Skeletal muscle satellite cell (primary cell): ENCODE results near the gene SPTY2D1.
"Not testable (repeated sequence)": the region's sequence is repeated elsewhere in the genome, so short reads cannot be mapped to it uniquely, and the experiment has no call there.

Experiments
- H3K27me3 ChIP-seq: 2 replicates; pipeline ENCODE4 v1.7.0; 2013; ENCODE audit warnings: low read length; ENCODE audit not compliant: control insufficient read depth, insufficient read depth
- H3K36me3 ChIP-seq: 2 replicates; pipeline ENCODE4 v1.7.0; 2013; ENCODE audit warnings: mild to moderate bottlenecking, control low read depth, low read length; ENCODE audit not compliant: insufficient read depth
- H3K4me1 ChIP-seq: 2 replicates; pipeline ENCODE4 v1.7.0; 2013; ENCODE audit warnings: low read length; ENCODE audit not compliant: control insufficient read depth, insufficient read depth
- H3K4me2 ChIP-seq: 2 replicates; pipeline ENCODE4 v1.7.0; 2013; ENCODE audit warnings: mild to moderate bottlenecking, low read length
- H3K4me3 ChIP-seq: 2 replicates; pipeline ENCODE4 v1.7.0; 2013; ENCODE audit warnings: low read length
- H3K9ac ChIP-seq: 2 replicates; pipeline ENCODE4 v1.7.0; 2013; ENCODE audit warnings: mild to moderate bottlenecking, low read depth, low read length, moderate library complexity
- H3K9me3 ChIP-seq: replicated peaks from 2 replicates; pipeline ENCODE4 v1.7.0; 2013; ENCODE audit warnings: mild to moderate bottlenecking, control low read depth, low read length

Gene SPTY2D1

DNA sequence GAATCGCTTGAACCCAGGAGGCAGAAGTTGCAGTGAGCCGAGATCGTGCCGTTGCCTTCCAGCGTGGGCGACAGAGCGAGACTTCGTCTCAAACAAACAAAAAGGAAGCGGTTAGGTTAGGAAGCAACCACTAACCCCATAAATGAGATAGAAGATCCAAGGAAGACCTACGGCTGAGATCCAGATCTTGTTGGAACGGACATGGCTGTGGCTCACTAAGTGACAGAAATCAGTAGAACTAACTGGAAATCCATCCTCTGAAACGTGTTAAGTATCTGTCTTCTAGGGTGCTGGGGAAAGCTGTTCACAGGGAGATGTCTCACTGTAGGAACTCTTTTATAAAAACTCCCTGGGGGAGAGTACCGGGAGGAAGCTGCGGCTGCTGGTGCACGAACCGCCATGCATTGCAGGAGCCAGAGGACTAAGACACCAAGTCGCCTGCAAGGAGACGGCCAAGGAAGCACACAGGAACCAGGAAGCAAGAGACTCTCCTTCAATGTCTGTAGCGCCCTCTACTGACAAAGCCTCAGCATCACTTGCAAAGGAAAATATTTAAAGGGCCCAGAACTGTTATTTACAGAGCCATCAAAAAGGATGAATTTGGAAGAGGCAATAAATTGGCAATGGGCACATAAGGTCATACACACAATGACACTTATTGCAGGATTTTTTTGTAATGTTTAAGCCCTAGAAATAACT, 16.9 kb upstream of the SPTY2D1 start:
- Histone ChIP-seq H3K4me1 (no peaks in the 10 kb centered on the region), H3K4me2 (no peak overlapping the region), H3K9me3 (no peaks in the 10 kb centered on the region), H3K27me3 (no peaks in the 10 kb centered on the region), H3K4me3 (no peak overlapping the region), H3K9ac (no peak overlapping the region), H3K36me3 (no peaks in the 10 kb centered on the region)

DNA sequence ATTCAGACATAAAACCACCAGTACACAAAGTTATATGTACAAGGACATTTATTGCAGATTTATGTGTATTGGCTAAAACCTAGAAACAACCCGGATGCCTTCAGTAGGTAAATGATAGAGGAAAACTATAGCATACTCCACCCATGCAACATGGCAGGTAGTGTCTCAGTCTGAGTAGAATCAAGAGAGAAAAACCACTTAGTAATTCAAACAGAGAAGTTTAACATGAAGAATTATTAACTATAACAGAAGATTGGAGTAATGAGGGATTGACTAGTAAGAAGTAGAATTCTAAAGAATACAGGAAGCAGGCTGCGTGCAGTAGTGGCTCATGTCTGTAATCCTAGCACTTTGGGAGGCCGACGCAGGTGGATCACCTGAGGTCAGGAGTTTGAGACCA, 16.2 kb upstream of the SPTY2D1 start:
- H3K36me3 ChIP-seq: no peaks in the 10 kb centered on the region
- H3K9me3 ChIP-seq: no peaks in the 10 kb centered on the region
- H3K27me3 ChIP-seq: no peaks in the 10 kb centered on the region
- H3K4me3 ChIP-seq: no peak overlapping the region
- no peak overlapping the region for H3K4me2 ChIP-seq
- H3K4me1 ChIP-seq: no peaks in the 10 kb centered on the region
- no peak overlapping the region for H3K9ac ChIP-seq

DNA sequence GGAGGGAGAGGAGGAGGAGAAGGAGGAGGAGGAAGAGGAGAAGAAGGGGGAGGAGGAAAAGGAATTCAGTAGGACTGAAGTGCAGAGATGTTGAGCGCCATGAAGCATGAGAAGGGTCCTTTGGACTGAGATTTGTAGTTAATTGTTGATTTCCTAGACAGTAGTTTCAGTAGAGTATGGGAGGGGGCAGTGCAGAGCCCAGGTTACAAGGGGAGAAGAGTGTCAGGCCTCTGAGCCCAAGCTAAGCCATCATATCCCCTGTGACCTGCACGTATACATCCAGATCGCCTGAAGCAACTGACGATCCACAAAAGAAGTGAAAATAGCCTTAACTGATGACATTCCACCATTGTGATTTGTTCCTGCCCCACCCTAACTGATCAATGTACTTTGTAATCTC, 8.9 kb upstream of the SPTY2D1 start:
- H3K4me3 ChIP-seq, H3K4me2 ChIP-seq, H3K36me3 ChIP-seq, H3K4me1 ChIP-seq, H3K9me3 ChIP-seq, H3K9ac ChIP-seq: not testable (repeated sequence)
- H3K27me3 ChIP-seq: peaks cover 16% of the 10 kb centered on the region

DNA sequence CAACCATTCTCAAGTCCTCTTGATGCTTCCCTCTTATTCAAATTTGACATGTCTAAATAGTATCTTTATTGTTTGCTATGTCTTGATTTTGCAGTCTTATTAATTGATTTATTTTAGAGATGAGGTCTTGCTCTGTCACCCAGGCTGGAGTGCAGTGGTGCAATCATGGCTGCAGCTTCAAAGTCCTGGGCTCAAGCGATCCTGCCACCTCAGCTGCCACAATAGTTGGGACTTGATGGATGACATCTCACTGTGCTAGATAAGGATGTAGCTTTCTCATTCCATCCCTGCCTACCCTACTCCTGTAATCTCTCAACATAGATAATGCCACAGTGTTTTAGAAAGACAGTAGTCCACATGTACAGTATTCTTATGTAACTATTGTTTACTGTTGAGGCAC, 7.5 kb upstream of the SPTY2D1 start:
- no peaks in the 10 kb centered on the region for H3K9me3 ChIP-seq
- H3K9ac ChIP-seq: no peak overlapping the region
- H3K27me3 ChIP-seq: peaks cover 16% of the 10 kb centered on the region
- H3K36me3 ChIP-seq: no peaks in the 10 kb centered on the region
- no peak overlapping the region for H3K4me2 ChIP-seq
- no peak overlapping the region for H3K4me3 ChIP-seq
- no peaks in the 10 kb centered on the region for H3K4me1 ChIP-seq

DNA sequence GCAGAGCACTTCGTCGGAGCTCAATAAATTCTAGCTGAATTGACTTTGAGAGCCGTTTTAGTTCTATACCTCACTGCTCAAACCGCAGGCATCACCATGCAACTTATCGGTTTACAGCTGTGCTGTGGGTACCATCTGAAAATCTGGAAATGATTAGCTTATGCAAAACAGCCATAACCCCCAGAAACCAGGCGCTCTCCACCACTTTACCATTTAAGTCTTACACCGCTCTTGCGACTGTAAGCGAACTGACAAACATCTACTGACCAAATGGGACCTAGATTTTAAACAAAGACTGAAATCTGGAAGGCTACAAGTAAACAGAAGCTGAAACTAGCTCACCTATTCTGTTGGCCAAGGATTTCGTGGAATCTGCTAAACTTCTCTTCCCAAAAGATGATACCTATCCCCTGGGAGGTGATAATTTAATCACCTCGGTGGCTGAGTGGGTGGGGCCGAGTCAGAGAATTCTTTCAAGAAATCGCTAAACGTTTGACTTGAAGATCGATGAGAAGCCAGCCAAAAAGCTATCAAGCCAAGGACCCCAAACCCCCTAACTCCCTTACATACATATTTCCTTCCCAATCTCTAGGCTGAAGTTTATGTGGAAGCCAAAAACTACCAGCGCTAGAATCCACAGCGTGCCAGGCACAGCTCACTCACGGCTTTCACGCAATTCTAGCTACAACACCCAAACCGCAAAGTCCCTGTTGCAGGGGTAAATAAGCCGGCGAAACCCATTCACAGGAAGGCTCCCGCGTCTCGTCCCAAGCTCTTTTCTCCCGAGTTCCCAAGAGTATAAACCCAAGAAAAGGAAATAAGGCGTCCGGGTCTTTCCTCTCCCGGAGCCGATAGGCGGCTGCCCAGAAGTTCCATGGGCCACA, 644 bp downstream of the SPTY2D1 start:
- peak overlapping the region; percentile 89 for H3K4me3 ChIP-seq
- H3K9ac ChIP-seq: peak overlapping the region; percentile 95
- H3K36me3 ChIP-seq: no peaks in the 10 kb centered on the region
- H3K4me2 ChIP-seq: peak overlapping the region; percentile 92
- H3K4me1 ChIP-seq: peaks cover 5% of the 10 kb centered on the region
- no peaks in the 10 kb centered on the region for H3K9me3 ChIP-seq
- no peaks in the 10 kb centered on the region for H3K27me3 ChIP-seq

DNA sequence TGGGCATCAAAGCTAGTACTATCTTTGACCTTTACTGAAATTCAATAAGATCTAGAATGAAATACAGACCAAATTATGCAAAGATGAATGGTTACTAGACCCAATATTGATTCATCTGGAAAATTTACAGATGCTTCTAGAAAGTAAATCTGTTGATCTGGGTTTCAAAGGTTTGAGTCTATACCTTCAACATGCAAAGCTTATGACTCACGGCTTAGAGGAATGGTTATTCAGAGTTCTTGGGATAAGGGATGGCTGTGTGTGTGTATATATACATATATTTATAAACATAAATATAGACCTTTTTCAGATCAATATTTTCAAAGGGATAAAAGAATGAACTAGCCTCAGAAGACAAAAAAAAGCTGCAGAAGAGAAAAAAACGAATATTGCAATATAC, 1.3 kb downstream of the SPTY2D1 start:
- H3K4me3 ChIP-seq: peak overlapping the region; percentile 89
- H3K9ac ChIP-seq: peak overlapping the region; percentile 95

DNA sequence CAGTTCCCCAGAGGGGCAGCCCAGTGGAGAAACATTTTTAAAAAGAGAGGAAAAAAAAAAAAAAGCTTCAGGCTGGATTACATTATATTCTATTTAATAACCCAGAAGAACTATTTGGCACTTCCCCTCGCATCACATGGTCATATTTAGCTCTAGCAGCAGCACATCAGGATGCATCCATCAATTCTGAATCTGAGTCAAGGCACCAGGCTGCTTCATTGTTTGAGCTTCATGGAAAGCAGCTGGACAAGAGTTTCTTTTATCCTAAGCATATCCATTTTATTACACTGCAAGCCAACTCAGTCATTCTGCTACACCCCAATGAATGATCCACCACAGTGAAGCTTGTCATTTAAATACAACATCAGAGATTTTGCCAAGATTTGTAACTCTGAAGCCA, 10.0 kb downstream of the SPTY2D1 start:
- Histone ChIP-seq H3K4me2 (no peak overlapping the region), H3K9me3 (no peaks in the 10 kb centered on the region), H3K4me3 (no peak overlapping the region), H3K27me3 (no peaks in the 10 kb centered on the region), H3K36me3 (no peaks in the 10 kb centered on the region), H3K9ac (no peak overlapping the region), H3K4me1 (peaks cover under 1% of the 10 kb centered on the region)

More for the DNA sequence above, 1.3 kb downstream of the SPTY2D1 start:
- H3K27me3 ChIP-seq: no peaks in the 10 kb centered on the region
- H3K4me2 ChIP-seq: peak overlapping the region; percentile 92
- H3K9me3 ChIP-seq: no peaks in the 10 kb centered on the region
- H3K4me1 ChIP-seq: peaks cover 5% of the 10 kb centered on the region
- no peaks in the 10 kb centered on the region for H3K36me3 ChIP-seq

DNA sequence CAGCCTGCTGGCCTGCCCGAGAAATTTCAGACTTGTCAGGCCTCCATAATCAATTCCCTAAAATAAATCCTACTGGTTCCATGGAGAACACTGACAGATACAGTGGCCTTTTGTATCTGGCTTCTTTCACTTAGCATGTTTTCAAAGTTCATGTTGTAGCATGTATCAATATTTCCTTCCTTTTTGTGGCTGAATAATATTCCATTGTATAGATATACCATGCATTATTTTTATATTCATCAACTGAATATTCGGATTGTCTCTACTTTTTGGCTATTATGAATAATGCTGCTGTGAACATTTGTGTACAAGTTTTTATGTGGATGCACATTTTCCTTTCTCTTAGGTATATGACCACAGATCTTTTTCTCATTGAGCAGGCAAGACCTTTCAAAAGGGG, 10.4 kb downstream of the SPTY2D1 start:
- H3K4me3 ChIP-seq: no peak overlapping the region
- H3K27me3 ChIP-seq: no peaks in the 10 kb centered on the region
- H3K9ac ChIP-seq: no peak overlapping the region
- H3K4me2 ChIP-seq: no peak overlapping the region
- H3K9me3 ChIP-seq: no peaks in the 10 kb centered on the region
- H3K36me3 ChIP-seq: no peaks in the 10 kb centered on the region
- peaks cover 5% of the 10 kb centered on the region for H3K4me1 ChIP-seq

DNA sequence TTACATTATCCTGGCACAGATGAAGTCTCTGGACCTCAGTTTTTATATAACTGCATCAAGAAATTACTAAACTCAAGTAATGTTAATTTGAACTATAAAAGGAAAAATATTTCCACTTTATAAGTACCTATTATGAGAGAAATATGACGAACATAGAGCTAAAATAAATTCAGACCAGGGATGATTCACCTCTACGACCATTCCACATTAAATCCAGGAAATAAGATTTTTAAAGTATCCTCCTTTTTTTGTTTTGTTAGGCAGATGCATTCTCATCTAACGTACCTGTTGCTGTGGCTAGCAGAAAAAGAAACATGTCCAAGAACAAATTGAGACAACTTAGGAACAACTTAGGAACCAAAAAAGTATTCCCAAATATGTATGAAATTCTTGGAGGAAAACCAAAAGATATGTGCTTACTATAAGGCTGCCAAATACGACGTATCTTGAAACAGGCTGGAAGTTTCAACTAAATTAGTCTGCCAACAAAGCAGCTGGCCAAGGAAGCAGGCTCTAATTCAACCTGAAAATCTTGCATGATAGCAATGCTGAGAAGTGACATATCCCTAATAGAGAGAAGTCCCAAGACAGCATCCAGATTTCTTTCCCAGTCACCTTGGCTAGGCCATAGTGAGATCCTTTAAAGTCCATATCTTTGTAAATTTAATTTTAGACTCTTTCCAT, 15.7 kb downstream of the SPTY2D1 start:
- peaks cover 31% of the 10 kb centered on the region for H3K4me1 ChIP-seq
- peak overlapping the region; percentile 33 for H3K4me3 ChIP-seq
- H3K9me3 ChIP-seq: no peaks in the 10 kb centered on the region
- H3K27me3 ChIP-seq: no peaks in the 10 kb centered on the region
- H3K9ac ChIP-seq: peak overlapping the region; percentile 55
- peak overlapping the region; percentile 63 for H3K4me2 ChIP-seq
- H3K36me3 ChIP-seq: peaks cover 21% of the 10 kb centered on the region

DNA sequence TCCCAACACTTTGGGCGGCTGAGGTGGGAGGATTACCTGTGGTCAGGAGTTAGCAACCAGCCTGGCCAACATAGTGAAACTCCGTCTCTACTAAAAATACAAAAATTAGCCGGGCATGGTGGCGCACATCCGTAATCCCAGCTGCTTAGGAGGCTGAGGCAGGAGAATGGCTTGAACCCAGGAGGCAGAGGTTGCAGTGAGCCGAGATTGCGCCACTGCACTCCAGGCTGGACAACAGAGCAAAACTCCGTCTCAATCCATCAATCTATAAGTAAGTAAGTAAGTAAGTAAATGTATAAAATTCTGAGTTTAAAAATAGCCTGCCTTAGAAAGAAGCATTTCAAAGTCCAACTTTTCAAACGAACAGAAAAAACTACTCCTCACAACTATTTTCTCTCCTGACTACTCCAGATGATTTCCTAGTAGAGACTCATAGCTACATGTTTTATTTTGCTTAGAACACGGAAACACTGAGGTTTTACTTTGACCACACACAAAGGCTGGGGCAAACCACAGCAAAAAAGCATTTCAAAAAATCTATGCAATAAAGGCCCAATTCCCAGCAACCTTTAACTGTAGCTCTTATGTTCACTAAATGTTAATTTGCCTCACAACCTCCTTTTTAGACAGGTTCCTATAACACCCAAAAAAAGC, 16.3 kb downstream of the SPTY2D1 start:
- H3K4me1 ChIP-seq: peaks cover 31% of the 10 kb centered on the region
- no peaks in the 10 kb centered on the region for H3K9me3 ChIP-seq
- peaks cover 21% of the 10 kb centered on the region for H3K36me3 ChIP-seq
- peak overlapping the region; percentile 55 for H3K9ac ChIP-seq
- peak overlapping the region; percentile 33 for H3K4me3 ChIP-seq
- H3K27me3 ChIP-seq: no peaks in the 10 kb centered on the region
- peak overlapping the region; percentile 63 for H3K4me2 ChIP-seq
